Measurements from ENCODE around the gene TRAPPC4. TPM values are rescaled to one million over a fixed set of nuclear protein-coding genes. Genes with fewer than 3 reads are reported as not detected.

TRAPPC4 gene
- total and polyA plus RNA-seq, 2 experiments from 2014 or later = 56.1 to 166 TPM

DNA sequence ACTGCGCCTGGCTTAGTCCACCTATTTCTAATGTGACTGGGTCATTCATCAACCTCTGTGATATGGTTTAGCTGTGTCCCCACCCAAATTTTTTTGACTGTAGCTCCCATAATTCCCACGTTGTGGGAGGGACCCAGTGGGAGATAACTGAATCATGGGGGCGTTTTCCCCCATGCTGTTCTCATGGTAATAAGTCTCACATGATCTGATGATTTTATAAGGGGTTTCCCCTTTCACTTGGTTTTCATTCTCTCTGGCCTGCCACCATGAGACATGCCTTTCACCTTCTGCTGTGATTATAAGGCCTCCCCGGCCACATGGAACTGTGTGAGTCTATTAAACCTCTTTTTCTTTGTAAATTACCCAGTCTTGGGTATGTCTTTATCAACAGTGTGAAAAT, 11.9 kb upstream of the TRAPPC4 start:
- H3K4me1 ChIP-seq (ENCODE audit: low read depth) = no peaks in the 10 kb centered on the region
- no peaks in the 10 kb centered on the region for H3K27me3 ChIP-seq
- H3K27ac ChIP-seq = no peak overlapping the region
- no peak overlapping the region for H3K4me3 ChIP-seq
- TF ChIP-seq, protein P1, sequence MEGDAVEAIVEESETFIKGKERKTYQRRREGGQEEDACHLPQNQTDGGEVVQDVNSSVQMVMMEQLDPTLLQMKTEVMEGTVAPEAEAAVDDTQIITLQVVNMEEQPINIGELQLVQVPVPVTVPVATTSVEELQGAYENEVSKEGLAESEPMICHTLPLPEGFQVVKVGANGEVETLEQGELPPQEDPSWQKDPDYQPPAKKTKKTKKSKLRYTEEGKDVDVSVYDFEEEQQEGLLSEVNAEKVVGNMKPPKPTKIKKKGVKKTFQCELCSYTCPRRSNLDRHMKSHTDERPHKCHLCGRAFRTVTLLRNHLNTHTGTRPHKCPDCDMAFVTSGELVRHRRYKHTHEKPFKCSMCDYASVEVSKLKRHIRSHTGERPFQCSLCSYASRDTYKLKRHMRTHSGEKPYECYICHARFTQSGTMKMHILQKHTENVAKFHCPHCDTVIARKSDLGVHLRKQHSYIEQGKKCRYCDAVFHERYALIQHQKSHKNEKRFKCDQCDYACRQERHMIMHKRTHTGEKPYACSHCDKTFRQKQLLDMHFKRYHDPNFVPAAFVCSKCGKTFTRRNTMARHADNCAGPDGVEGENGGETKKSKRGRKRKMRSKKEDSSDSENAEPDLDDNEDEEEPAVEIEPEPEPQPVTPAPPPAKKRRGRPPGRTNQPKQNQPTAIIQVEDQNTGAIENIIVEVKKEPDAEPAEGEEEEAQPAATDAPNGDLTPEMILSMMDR (IDR thresholded peaks at IDR 0.05; ENCODE audit: low read depth, low read length) = no peak
- no peak for DNase-seq (ENCODE audit: low read depth in 1 of 2, low spot score in 1 of 2)
- peaks cover 15% of the 10 kb centered on the region for H3K36me3 ChIP-seq
- no peaks in the 10 kb centered on the region for H3K9me3 ChIP-seq (ENCODE audit: low read depth)

DNA sequence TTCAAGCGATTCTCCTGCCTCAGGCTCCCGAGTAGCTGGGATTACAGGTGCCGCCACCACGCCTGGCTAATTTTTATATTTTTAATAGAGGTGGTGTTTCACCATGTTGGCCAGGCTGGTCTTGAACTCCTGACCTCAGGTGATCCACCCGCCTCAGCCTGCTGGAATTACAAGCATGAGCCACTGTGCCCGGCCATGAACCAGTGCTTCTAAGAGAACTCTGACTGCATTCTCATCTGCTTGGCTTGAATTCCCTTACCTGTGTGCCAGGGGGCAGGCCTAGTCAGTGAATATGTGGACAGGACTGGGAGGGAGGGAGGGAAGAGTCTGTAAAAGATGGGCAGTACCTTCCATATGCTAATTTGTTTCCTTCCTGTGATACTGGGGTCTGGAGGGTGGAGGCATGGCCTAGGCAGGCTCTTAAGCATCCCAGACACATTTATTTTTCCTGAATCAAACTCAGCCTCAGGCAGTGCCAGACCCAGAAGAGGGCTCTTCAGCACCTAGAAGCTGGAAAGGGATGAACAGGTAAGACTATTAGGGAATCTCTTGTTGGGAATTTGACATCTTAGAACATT, 7.0 kb upstream of the TRAPPC4 start:
- peaks cover 43% of the 10 kb centered on the region for H3K36me3 ChIP-seq
- no peaks in the 10 kb centered on the region for H3K9me3 ChIP-seq (ENCODE audit: low read depth)

DNA sequence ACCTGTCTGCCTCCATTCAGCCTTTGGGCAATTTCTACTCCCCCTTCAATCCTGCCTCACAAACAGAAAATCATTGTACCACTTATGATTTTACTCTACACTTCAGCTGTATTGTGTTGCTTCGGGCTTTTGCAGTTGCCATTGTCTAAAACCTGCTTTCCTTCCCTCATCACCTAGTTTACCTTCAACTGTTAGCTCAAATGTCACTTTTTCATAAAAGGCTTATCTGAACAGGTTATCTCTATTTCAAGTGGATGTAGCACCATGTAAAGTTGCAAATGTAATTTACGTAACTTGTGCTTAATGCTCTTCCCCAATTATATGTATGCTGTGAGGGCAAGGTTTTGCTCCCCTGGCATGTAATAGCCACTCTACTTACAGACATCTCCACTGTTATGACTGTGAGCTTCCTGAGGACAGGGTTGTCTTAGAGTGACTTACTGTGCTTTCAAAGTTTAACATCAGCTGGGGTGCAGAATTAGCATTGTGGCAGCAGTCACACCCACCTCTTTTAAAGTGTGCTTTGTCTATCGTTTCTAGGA, 5.9 kb upstream of the TRAPPC4 start:
- no peak for DNase-seq (ENCODE audit: low read depth in 1 of 2, low spot score in 1 of 2)
- TF ChIP-seq, protein P1 (IDR thresholded peaks at IDR 0.05; ENCODE audit: low read depth, low read length) = no peak

More for the DNA sequence above, 7.0 kb upstream of the TRAPPC4 start:
- Histone ChIP-seq H3K27me3 (no peaks in the 10 kb centered on the region), H3K27ac (no peak overlapping the region), H3K4me1 (ENCODE audit: low read depth) (peaks cover under 1% of the 10 kb centered on the region), H3K4me3 (no peak overlapping the region)
- TF ChIP-seq, protein P1 (IDR thresholded peaks at IDR 0.05; ENCODE audit: low read depth, low read length) = no peak
- DNase-seq (ENCODE audit: low read depth in 1 of 2, low spot score in 1 of 2) = no peak

DNA sequence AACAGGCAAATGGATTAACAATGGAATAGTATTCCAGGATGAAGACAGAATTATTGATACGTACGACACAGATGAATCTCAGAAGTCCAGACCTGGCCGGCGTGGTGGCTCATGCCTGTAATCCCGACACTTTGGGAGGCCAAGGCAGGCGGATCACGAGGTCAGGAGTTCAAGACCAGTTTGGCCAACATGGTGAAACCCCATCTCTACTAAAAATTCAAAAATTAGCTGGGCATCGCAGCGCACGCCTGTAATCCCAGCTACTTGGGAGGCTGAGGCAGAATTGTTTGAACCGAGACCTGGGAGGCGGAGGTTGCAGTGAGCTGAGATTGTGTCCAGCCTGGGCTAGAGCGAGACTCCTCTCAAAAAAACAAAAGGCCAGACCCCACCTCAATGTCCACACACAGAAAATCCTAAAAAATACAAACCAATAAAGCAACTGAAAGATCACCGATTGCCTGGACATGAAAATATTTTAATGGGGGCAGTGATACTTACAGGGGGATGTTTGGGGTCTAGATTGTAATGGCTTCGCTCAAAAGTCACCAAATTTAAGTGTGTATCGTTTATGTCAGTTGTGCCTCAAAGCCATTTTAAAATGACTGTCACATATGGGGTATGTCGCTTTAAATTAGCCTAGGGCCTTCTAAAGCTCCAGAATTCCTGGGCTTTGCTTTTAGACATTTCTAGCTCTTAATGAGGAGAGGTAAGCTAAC, 4.2 kb upstream of the TRAPPC4 start:
- Histone ChIP-seq H3K4me3 (no peak overlapping the region), H3K4me1 (ENCODE audit: low read depth) (peaks cover 8% of the 10 kb centered on the region), H3K27ac (peak overlapping the region; percentile 24), H3K36me3 (peaks cover 41% of the 10 kb centered on the region), H3K27me3 (no peaks in the 10 kb centered on the region), H3K9me3 (ENCODE audit: low read depth) (no peaks in the 10 kb centered on the region)
- no peak for DNase-seq (ENCODE audit: low read depth in 1 of 2, low spot score in 1 of 2)
- TF ChIP-seq, protein P1 (IDR thresholded peaks at IDR 0.05; ENCODE audit: low read depth, low read length) = no peak

More for the DNA sequence above, 5.9 kb upstream of the TRAPPC4 start:
- H3K27ac ChIP-seq = no peak overlapping the region
- H3K4me1 ChIP-seq (ENCODE audit: low read depth) = peaks cover 8% of the 10 kb centered on the region
- H3K9me3 ChIP-seq (ENCODE audit: low read depth) = no peaks in the 10 kb centered on the region
- peaks cover 42% of the 10 kb centered on the region for H3K36me3 ChIP-seq
- no peak overlapping the region for H3K4me3 ChIP-seq
- H3K27me3 ChIP-seq = no peaks in the 10 kb centered on the region

DNA sequence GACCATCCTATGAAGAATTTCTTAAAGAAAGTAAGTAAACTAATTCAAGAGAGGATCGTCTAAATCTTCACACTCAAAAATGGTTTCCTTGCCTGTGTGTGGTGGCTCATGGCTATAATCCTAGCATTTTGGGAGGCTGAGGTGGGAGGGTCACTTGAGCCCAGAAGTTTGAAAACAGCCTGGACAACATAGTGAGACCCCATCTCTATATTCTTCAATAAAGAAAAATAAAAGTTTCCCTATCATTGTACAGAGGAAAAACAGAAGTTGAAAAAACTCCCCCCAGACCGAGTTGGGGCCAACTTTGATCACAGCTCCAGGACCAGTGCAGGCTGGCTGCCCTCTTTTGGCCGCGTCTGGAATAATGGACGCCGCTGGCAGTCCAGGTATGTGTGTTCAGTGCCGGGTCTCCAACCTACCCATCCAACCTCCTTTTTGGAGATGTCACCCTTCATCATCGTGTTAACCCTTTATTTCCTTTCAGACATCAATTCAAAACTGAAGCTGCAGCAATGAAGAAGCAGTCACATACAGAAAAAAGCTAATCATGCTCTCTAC, 3.4 kb upstream of the TRAPPC4 start:
- H3K27me3 ChIP-seq = no peaks in the 10 kb centered on the region
- no peak for DNase-seq (ENCODE audit: low read depth in 1 of 2, low spot score in 1 of 2)
- no peaks in the 10 kb centered on the region for H3K9me3 ChIP-seq (ENCODE audit: low read depth)
- no peak overlapping the region for H3K27ac ChIP-seq
- peaks cover 8% of the 10 kb centered on the region for H3K4me1 ChIP-seq (ENCODE audit: low read depth)
- no peak overlapping the region for H3K4me3 ChIP-seq
- peaks cover 41% of the 10 kb centered on the region for H3K36me3 ChIP-seq
- TF ChIP-seq, protein P1 (IDR thresholded peaks at IDR 0.05; ENCODE audit: low read depth, low read length) = no peak

All from cardiac muscle cell (in vitro differentiated cells and primary cell).